Subcutaneous adipose tissue (tissue), 4 donors: ENCODE results near the gene RAB5B. TPM values are rescaled to one million over a fixed set of nuclear protein-coding genes. Genes with fewer than 3 reads are reported as not detected.

ENCODE experiments used
- CTCF ChIP-seq: fragments of 450-650 bp; IDR thresholded peaks from one replicate; pipeline ENCODE4 v1.5.1; 2016; ENCODE audit warnings: low read depth, mild to moderate bottlenecking, control low read depth, antibody characterized with exemption, moderate library complexity
- total RNA-seq, 4 donors: library from RNA; depleted of rRNA; stranded (reverse); fragments of >200 nt; gene quantifications; one replicate each; pipeline ENCODE4 v1.1.0, GENCODE V29; 2016

The RAB5B gene
- total RNA-seq, 4 donors from 2014 or later: 55.4 to 70.9 (median 63.1) TPM

DNA sequence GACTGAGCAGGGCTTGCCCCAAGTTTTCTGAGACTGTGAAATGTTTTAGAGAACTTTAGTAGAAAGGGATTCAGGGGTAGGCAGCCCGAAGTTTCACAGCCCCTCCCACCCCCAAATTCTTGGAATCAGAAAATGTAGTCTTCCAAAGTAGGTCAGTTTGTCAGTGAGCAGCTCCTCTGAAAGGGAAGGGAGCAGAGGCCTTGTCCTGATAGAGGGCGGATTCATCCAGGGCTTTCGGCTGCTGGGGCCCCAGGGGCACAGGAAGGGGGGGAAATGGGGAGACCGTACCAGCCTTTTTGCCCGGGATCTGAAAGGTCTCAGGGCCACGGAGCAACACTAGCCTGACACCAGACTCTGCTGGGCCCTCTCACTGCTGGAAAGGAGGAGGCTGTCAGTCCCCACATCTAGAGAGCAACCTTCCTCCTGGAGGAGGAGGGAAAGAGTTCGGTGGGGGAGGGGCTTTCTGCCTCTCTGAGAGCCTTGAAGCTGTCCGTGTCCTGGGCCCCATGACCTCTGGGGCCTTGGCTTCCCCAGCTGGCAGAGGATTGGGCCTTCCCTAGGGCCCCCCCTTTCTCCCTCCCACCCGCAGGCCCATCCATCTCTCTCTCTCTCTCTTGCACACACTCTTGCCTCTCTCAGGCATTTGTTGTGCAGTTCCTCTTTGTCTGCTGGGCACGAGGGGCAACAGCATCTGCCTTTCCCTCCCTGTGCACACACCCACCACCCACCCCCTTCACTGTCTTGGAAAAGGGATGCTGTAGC, 46.7 kb downstream of the RAB5B start, which contains the start of gene IKZF4:
IKZF4 (plus strand) TSS at position 621 of the 762 bp plus-strand sequence. CDS start 451 bp downstream, outside the sequence.
- TF ChIP-seq CTCF: no peak

DNA sequence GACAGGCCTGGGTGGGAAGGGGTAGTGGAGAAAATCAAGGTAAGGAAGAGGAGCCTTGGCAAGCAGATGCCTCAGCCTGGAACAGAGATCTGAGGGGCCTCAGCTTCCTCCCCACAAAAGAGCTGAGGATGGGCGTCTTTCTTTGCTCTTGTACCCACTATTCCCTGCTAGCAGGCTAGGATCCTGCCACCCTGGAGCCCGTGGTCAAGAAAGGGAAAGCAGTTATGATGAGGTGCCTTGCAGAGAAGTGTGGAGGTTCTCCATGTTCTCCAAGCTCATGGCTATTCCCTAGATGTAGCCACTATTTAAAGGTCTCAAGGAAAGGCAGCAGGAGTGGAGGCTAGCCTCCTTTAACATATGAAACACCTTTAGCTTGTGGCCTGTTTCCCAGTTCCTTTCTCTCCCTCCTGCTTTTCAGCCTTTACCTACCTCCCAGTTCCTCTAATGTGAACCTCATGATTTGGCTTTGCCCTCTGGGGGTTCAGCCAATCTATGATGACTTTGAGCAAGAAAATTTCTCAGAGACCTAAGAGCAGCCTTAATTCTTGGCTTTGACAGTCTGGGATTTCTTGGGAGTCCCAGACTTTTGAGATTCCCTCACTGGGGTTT, 48.1 kb downstream of the RAB5B start:
- no peak for TF ChIP-seq CTCF

GRCh38 chr12:56028511-56029165, 54.8 kb downstream of the RAB5B start:
- no peak for TF ChIP-seq CTCF

GRCh38 chr12:56029166-56029519, 55.3 kb downstream of the RAB5B start:
- TF ChIP-seq CTCF: no peak

GRCh38 chr12:56029666-56030293, 55.9 kb downstream of the RAB5B start:
- no peak for TF ChIP-seq CTCF

- TF ChIP-seq CTCF: no peak
These were observed 58.1 kb downstream of the RAB5B start for GRCh38 chr12:56031987-56032386.
